Gastrocnemius medialis (tissue), 4 donors: ENCODE measurements around the gene UGCG.

ENCODE experiments used
- CTCF ChIP-seq, 5 experiments: fragments of 450-650 bp in 3 of 5; fragments of 200-600 bp in 2 of 5; sonication (generic) in 2 of 5; IDR thresholded peaks in 4 of 5; conservative IDR thresholded peaks in 1 of 5; 1 replicate in 4 of 5; 2 replicates in 1 of 5; pipeline ENCODE4 v1.5.1; 2016 to 2019; ENCODE audit warnings: antibody characterized with exemption in 5 of 5, mild to moderate bottlenecking in 3 of 5, moderate library complexity in 3 of 5
- POLR2A ChIP-seq, 2 donors: fragments of 450-650 bp; IDR thresholded peaks; one replicate each; pipeline ENCODE4 v1.6.1; 2017; ENCODE audit warnings: antibody characterized with exemption in 2 of 2, mild to moderate bottlenecking in 2 of 2, moderate library complexity in 2 of 2

DNA sequence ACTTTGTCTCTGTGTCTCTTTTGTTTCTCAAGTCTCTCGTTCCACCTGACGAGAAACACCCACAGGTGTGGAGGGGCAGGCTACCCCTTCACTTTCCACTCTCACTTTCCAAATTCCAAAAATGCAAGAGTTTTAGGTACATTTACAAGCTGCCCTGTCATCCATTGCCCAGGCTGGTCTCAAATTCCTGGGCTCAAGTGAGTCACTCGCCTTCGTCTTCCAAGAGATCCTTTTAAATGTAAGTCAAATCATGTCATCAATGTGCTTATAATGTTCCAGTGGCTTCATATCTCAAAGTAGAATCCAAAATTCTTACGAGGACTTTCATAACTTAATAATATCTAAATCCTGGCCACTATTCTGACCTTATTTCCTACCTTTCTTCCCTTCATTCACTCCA, 20.4 kb upstream of the UGCG start:
- TF ChIP-seq CTCF (IDR thresholded peaks at IDR 0.05 in 4 of 5, conservative IDR thresholded peaks at IDR 0.05 in 1 of 5): no peak
- TF ChIP-seq POLR2A (IDR thresholded peaks at IDR 0.05): no peak
